IMR-90 (cell line): ENCODE results near the gene PRKCE. TPM values are rescaled to one million over a fixed set of nuclear protein-coding genes. Genes with fewer than 3 reads are reported as not detected.

ENCODE experiments used
- ATAC-seq: fragments of 200-7000 bp; cut with Tn5 transposase; 2 replicates; pipeline ENCODE4 v1.9.1; 2020; ENCODE audit warnings: low read depth, mild to moderate bottlenecking, moderate library complexity
- BruUV-seq: library from RNA; stranded (reverse); fragments of 400-500 nt; replicated peaks from 2 replicates; lab custom pipeline; 2021; lab: Mats Ljungman, UMichigan
- CTCF ChIA-PET: fragments of 300-600 bp; formaldehyde crosslinking; extraction: SDS; loops from one replicate; lab custom pipeline; 2021; ENCODE audit warnings: antibody characterized with exemption; lab: Yijun Ruan, JAX
- POLR2A ChIA-PET: fragments of 300-600 bp; sonication (Branson Sonifier 250); formaldehyde crosslinking; loops from one replicate; lab custom pipeline; 2022; ENCODE audit warnings: antibody characterized with exemption; ENCODE audit not compliant: unreplicated experiment; lab: Charles Lee
- DNase-seq: peaks from one replicate; pipeline ENCODE4 v3.0.0; 2013
- H2AFZ ChIP-seq: replicated peaks from 2 replicates; pipeline ENCODE3; 2013; ENCODE audit warnings: low read length, mild to moderate bottlenecking; ENCODE audit not compliant: poor library complexity
- H2AK5ac ChIP-seq: 2 replicates; pipeline ENCODE4 v1.6.1; 2013; ENCODE audit warnings: low read depth, low read length, inconsistent platforms
- H2AK9ac ChIP-seq: replicated peaks from 2 replicates; pipeline ENCODE3; 2013; ENCODE audit warnings: mild to moderate bottlenecking, low read depth, low read length, moderate library complexity; ENCODE audit not compliant: poor library complexity
- H2BK120ac ChIP-seq: 2 replicates; pipeline ENCODE4 v1.6.1; 2013; ENCODE audit warnings: low read depth, low read length, inconsistent platforms
- H2BK15ac ChIP-seq: 3 replicates; pipeline ENCODE4 v1.6.1; 2013; ENCODE audit warnings: low read depth, low read length, inconsistent platforms
- H2BK20ac ChIP-seq: 2 replicates; pipeline ENCODE4 v1.6.1; 2013; ENCODE audit warnings: low read depth, mild to moderate bottlenecking, inconsistent platforms, low read length, moderate library complexity
- H2BK5ac ChIP-seq: 2 replicates; pipeline ENCODE4 v1.6.1; 2013; ENCODE audit warnings: mild to moderate bottlenecking, low read depth, low read length, inconsistent platforms; ENCODE audit not compliant: poor library complexity, severe bottlenecking
- H3K14ac ChIP-seq: replicated peaks from 2 replicates; pipeline ENCODE4 v1.6.1; 2013; ENCODE audit warnings: low read depth, low read length, inconsistent platforms
- H3K18ac ChIP-seq: 2 replicates; pipeline ENCODE4 v1.6.1; 2013; ENCODE audit warnings: low read depth, low read length, control low read depth
- H3K23ac ChIP-seq: 2 replicates; pipeline ENCODE4 v1.6.1; 2013; ENCODE audit warnings: low read depth, low read length, inconsistent platforms
- H3K27ac ChIP-seq: 2 replicates; pipeline ENCODE4 v1.5.1; 2013; ENCODE audit warnings: mild to moderate bottlenecking, control low read depth, low read length; ENCODE audit not compliant: insufficient read depth
- H3K27me3 ChIP-seq: 2 replicates; pipeline ENCODE4 v1.6.1; 2013; ENCODE audit warnings: low read length; ENCODE audit not compliant: control insufficient read depth, insufficient read depth
- H3K36me3 ChIP-seq: 2 replicates; pipeline ENCODE4 v1.6.1; 2013; ENCODE audit warnings: low read length, mixed read lengths; ENCODE audit not compliant: control insufficient read depth, insufficient read depth
- H3K4ac ChIP-seq: 2 replicates; pipeline ENCODE4 v1.6.1; 2013; ENCODE audit warnings: low read depth, low read length, inconsistent platforms
- H3K4me1 ChIP-seq: 2 replicates; pipeline ENCODE4 v1.6.1; 2013; ENCODE audit warnings: low read length, mixed read lengths; ENCODE audit not compliant: control insufficient read depth, insufficient read depth
- H3K4me2 ChIP-seq: 2 replicates; pipeline ENCODE4 v1.6.1; 2013; ENCODE audit warnings: low read depth, mild to moderate bottlenecking, control low read depth, low read length, moderate library complexity
- H3K4me3 ChIP-seq: 2 replicates; pipeline ENCODE4 v1.5.1; 2013; ENCODE audit warnings: low read depth, mild to moderate bottlenecking, control low read depth, low read length, moderate library complexity; ENCODE audit not compliant: insufficient read depth
- H3K56ac ChIP-seq: 2 replicates; pipeline ENCODE4 v1.6.1; 2013; ENCODE audit warnings: low read length, inconsistent platforms; ENCODE audit not compliant: insufficient read depth; ENCODE audit errors: extremely low read depth
- H3K79me1 ChIP-seq, 2 experiments: 2 replicates each; pipeline ENCODE4 v1.6.1; 2013; ENCODE audit warnings: low read length in 2 of 2, inconsistent platforms in 1 of 2, low read depth in 1 of 2
- H3K9ac ChIP-seq: 2 replicates; pipeline ENCODE4 v1.6.1; 2013; ENCODE audit warnings: low read depth, low read length, control low read depth
- H3K9me1 ChIP-seq: 2 replicates; pipeline ENCODE4 v1.6.1; 2013; ENCODE audit warnings: low read length, inconsistent platforms; ENCODE audit not compliant: insufficient read depth
- H3K9me3 ChIP-seq: 2 replicates; pipeline ENCODE4 v1.6.1; 2013; ENCODE audit warnings: low read length; ENCODE audit not compliant: control insufficient read depth, insufficient read depth
- H4K20me1 ChIP-seq: 2 replicates; pipeline ENCODE4 v1.6.1; 2013; ENCODE audit warnings: low read length, inconsistent platforms; ENCODE audit not compliant: insufficient read depth
- H4K5ac ChIP-seq: 2 replicates; pipeline ENCODE4 v1.6.1; 2013; ENCODE audit warnings: mild to moderate bottlenecking, low read depth, low read length, control low read depth
- H4K8ac ChIP-seq, 2 experiments: 2 replicates each; pipeline ENCODE4 v1.6.1; 2013; ENCODE audit warnings: low read depth in 2 of 2, low read length in 2 of 2, control low read depth in 1 of 2, inconsistent platforms in 1 of 2
- H4K91ac ChIP-seq: 2 replicates; pipeline ENCODE4 v1.6.1; 2013; ENCODE audit warnings: low read depth, low read length, inconsistent platforms; ENCODE audit not compliant: insufficient read depth
- BHLHE40 ChIP-seq: fragments of 150-350 bp; IDR thresholded peaks from 2 replicates; pipeline ENCODE4 v1.6.1; 2016; ENCODE audit warnings: mild to moderate bottlenecking, low read depth, low read length
- ELK1 ChIP-seq: fragments of 150-350 bp; IDR thresholded peaks from 2 replicates; pipeline ENCODE4 v1.6.1; 2016; ENCODE audit warnings: low read depth, mild to moderate bottlenecking, low read length, moderate library complexity, borderline replicate concordance
- WGBS, 2 experiments: methylation state at CpG; one replicate each; pipeline versions ENCODE4 v1.1.5 to v1.1.7; 2013; ENCODE audit warnings: missing lambda C conversion rate in 2 of 2; ENCODE audit not compliant: insufficient read length in 1 of 2; ENCODE audit errors: extremely low coverage in 2 of 2; 5-methylcytosine and 5-hydroxymethylcytosine counted together
- dilution Hi-C: fragments of 300-500 bp; cut with HindIII; formaldehyde crosslinking; loops from one replicate; pipeline ENCODE4 v1.14.3; 2018; ENCODE audit warnings: low sequenced_read_pairs; ENCODE audit not compliant: unreplicated experiment
- in situ Hi-C: fragments of 300-500 bp; cut with MboI; formaldehyde crosslinking; loops from 3 replicates; pipeline ENCODE4 v1.14.3; 2019; ENCODE audit warnings: low sequenced_read_pairs, inconsistent platforms, mixed read lengths
- intact Hi-C: fragments of 100-400 bp; cut with micrococcal nuclease; formaldehyde crosslinking; loops from 2 replicates; pipeline ENCODE4 v1.10.0; 2022
- polyA plus RNA-seq, 3 experiments: library from polyadenylated mRNA; depleted of rRNA; stranded (reverse); fragments of >200 nt; gene quantifications; 2 replicates each; pipeline ENCODE4 v1.2.3, GENCODE V29; 2012; ENCODE audit warnings: low replicate concordance in 1 of 3
- total RNA-seq: library from RNA; depleted of rRNA; stranded (reverse); fragments of >200 nt; gene quantifications from 2 replicates; pipeline ENCODE4 v1.2.3, GENCODE V29; 2012

Gene PRKCE
- total and polyA plus RNA-seq, 2 of the 4 experiments (the other 2 are of a cell fraction), result 8.1 to 32.4 TPM

- WGBS, 2 experiments, result 80% methylated on average over 1 of the region's 3 CpGs; no CpG with 5 or more reads in 1 of the 2 experiments
- H3K14ac ChIP-seq, result no peak overlapping the region; the same call in 1 of the 2 replicates
- dilution Hi-C loops, result no loop called here
- no peak overlapping the region; the same call in 1 of the 2 replicates for H3K18ac ChIP-seq
- H2AFZ ChIP-seq, result no peak overlapping the region
- H3K4me2 ChIP-seq, result peak overlapping the region; percentile 59
- H3K79me1 ChIP-seq, result peaks cover 8 to 15% of the 10 kb centered on the region in 2 experiments; a peak in 3 of 4 replicates
- H2BK20ac ChIP-seq, result no peak overlapping the region
- ChIA-PET CTCF (no interaction called here), POLR2A (no interaction called here)
- BruUV-seq, result no TSS peak
- H3K23ac ChIP-seq, result no peak overlapping the region; the same call in 1 of the 2 replicates
- no peaks in the 10 kb centered on the region for H3K9me3 ChIP-seq
- no peaks in the 10 kb centered on the region for H4K20me1 ChIP-seq
- no peak overlapping the region for H4K5ac ChIP-seq
- no peak overlapping the region for H2BK120ac ChIP-seq
- no peak overlapping the region for H2BK5ac ChIP-seq
- no peak for ATAC-seq
- H3K4ac ChIP-seq, result peak overlapping the region; percentile 9; the same call in 1 of the 2 replicates
- no peaks in the 10 kb centered on the region for H3K27me3 ChIP-seq
- no peak overlapping the region for H4K8ac ChIP-seq
- TF ChIP-seq ELK1, result no peak
- no peak for TF ChIP-seq BHLHE40
- H3K27ac ChIP-seq, result no peak overlapping the region; the same call in 1 of the 2 replicates
- H2AK5ac ChIP-seq, result no peak overlapping the region
- H2BK15ac ChIP-seq, result no peak overlapping the region
- no peak overlapping the region for H3K9ac ChIP-seq
- intact Hi-C loops, result no loop called here
- no peak for DNase-seq
- H4K91ac ChIP-seq, result no peak overlapping the region; the same call in 1 of the 2 replicates
- H3K4me1 ChIP-seq, result peaks cover 32% of the 10 kb centered on the region
- H3K4me3 ChIP-seq, result no peak overlapping the region
- peaks cover 23% of the 10 kb centered on the region for H3K9me1 ChIP-seq
- H3K56ac ChIP-seq, result no peak overlapping the region
- in situ Hi-C loops, result no loop called here
- no peaks in the 10 kb centered on the region for H3K36me3 ChIP-seq
- H2AK9ac ChIP-seq, result no peak overlapping the region
Measured at GRCh38 chr2:45892425-45892745, 240.9 kb downstream of the PRKCE start.
